ENCODE results near the gene LCE6A. TPM values are rescaled to one million over a fixed set of nuclear protein-coding genes. Genes with fewer than 3 reads are reported as not detected.
A peak's percentile ranks its signal among the peaks of the same experiment; 100 is the strongest.

The LCE6A gene
- total RNA-seq, 1 donor from 2014 or later, result not detected

GRCh38 chr1:152864443-152864842 lies 21.8 kb downstream of the LCE6A start:
- H3K27me3 Mint-ChIP-seq (ENCODE audit: low read depth), result no peaks in the 10 kb centered on the region
- H3K4me1 Mint-ChIP-seq, result no peaks in the 10 kb centered on the region
- peaks cover 21% of the 10 kb centered on the region for H3K9me3 Mint-ChIP-seq

GRCh38 chr1:152866321-152866720 lies 23.7 kb downstream of the LCE6A start:
- peaks cover 6% of the 10 kb centered on the region for H3K9me3 Mint-ChIP-seq
- H3K4me1 Mint-ChIP-seq, result no peaks in the 10 kb centered on the region
- no peak for DNase-seq (ENCODE audit: low spot score in 2 of 2, unreplicated experiment in 2 of 2)
- TF ChIP-seq CTCF (IDR thresholded peaks at IDR 0.05; ENCODE audit: unreplicated experiment), result no peak
- H3K27ac Mint-ChIP-seq, result no peak overlapping the region
- H3K36me3 Mint-ChIP-seq, result no peaks in the 10 kb centered on the region
- H3K4me3 Mint-ChIP-seq, result no peak overlapping the region
- H3K27me3 Mint-ChIP-seq (ENCODE audit: low read depth), result no peaks in the 10 kb centered on the region

More at GRCh38 chr1:152864443-152864842, 21.8 kb downstream of the LCE6A start:
- no peaks in the 10 kb centered on the region for H3K36me3 Mint-ChIP-seq
- no peak for DNase-seq (ENCODE audit: low spot score in 2 of 2, unreplicated experiment in 2 of 2)
- H3K4me3 Mint-ChIP-seq, result no peak overlapping the region
- no peak overlapping the region for H3K27ac Mint-ChIP-seq
- no peak for TF ChIP-seq CTCF (IDR thresholded peaks at IDR 0.05; ENCODE audit: unreplicated experiment)

GRCh38 chr1:152869808-152870419 lies 27.3 kb downstream of the LCE6A start:
- DNase-seq (ENCODE audit: low spot score in 2 of 2, unreplicated experiment in 2 of 2), result peak; percentile 40 to 78
- Mint-ChIP-seq H3K36me3 (no peaks in the 10 kb centered on the region), H3K9me3 (no peaks in the 10 kb centered on the region), H3K4me1 (peaks cover 2% of the 10 kb centered on the region), H3K4me3 (no peak overlapping the region), H3K27me3 (ENCODE audit: low read depth) (no peaks in the 10 kb centered on the region), H3K27ac (no peak overlapping the region)
- peak; percentile 79 for TF ChIP-seq CTCF (IDR thresholded peaks at IDR 0.05; ENCODE audit: unreplicated experiment)

- DNase-seq (ENCODE audit: low spot score in 2 of 2, unreplicated experiment in 2 of 2), result no peak
- Mint-ChIP-seq H3K4me1 (peaks cover 2% of the 10 kb centered on the region), H3K9me3 (no peaks in the 10 kb centered on the region), H3K27me3 (ENCODE audit: low read depth) (no peaks in the 10 kb centered on the region), H3K36me3 (no peaks in the 10 kb centered on the region), H3K27ac (no peak overlapping the region), H3K4me3 (no peak overlapping the region)
- TF ChIP-seq CTCF (IDR thresholded peaks at IDR 0.05; ENCODE audit: unreplicated experiment), result peak; percentile 60
Measured at GRCh38 chr1:152870831-152871730, 28.4 kb downstream of the LCE6A start.

- TF ChIP-seq CTCF (IDR thresholded peaks at IDR 0.05; ENCODE audit: unreplicated experiment), result no peak
- Mint-ChIP-seq H3K27me3 (ENCODE audit: low read depth) (no peaks in the 10 kb centered on the region), H3K27ac (no peak overlapping the region), H3K4me3 (no peak overlapping the region), H3K36me3 (no peaks in the 10 kb centered on the region), H3K9me3 (peaks cover 3% of the 10 kb centered on the region), H3K4me1 (peaks cover 2% of the 10 kb centered on the region)
- no peak for DNase-seq (ENCODE audit: low spot score in 2 of 2, unreplicated experiment in 2 of 2)
Measured at GRCh38 chr1:152871731-152872126, 29.1 kb downstream of the LCE6A start.
